Left lung (tissue), 10 donors: ENCODE data around the gene TMED10. TPM values are rescaled to one million over a fixed set of nuclear protein-coding genes. Genes with fewer than 3 reads are reported as not detected.
A peak's percentile ranks its signal among the peaks of the same experiment; 100 is the strongest.

Source experiments
- ATAC-seq: fragments of 200-7000 bp; cut with Tn5 transposase; one replicate; pipeline ENCODE4 v1.9.1; 2020; ENCODE audit warnings: moderate library complexity
- DNase-seq, 4 donors: peaks; one replicate each; pipeline ENCODE4 v3.0.0-alpha.2; 2013 to 2020
- H3K27ac ChIP-seq, 2 donors: fragments of 200-600 bp; sonication (generic) in 1 of 2; one replicate each; pipeline versions ENCODE4 v1.5.0 to v1.8.0; 2020 to 2021
- H3K27me3 ChIP-seq, 2 donors: fragments of 200-600 bp; sonication (generic) in 1 of 2; one replicate each; pipeline versions ENCODE4 v1.5.0 to v1.8.0; 2020 to 2021
- H3K36me3 ChIP-seq, 2 donors: fragments of 200-600 bp; sonication (generic) in 1 of 2; one replicate each; pipeline versions ENCODE4 v1.5.0 to v1.8.0; 2020 to 2021
- H3K4me1 ChIP-seq, 2 donors: fragments of 200-600 bp; one replicate each; pipeline ENCODE4 v1.8.0; 2021
- H3K4me3 ChIP-seq, 2 donors: fragments of 200-600 bp; sonication (generic) in 1 of 2; one replicate each; pipeline versions ENCODE4 v1.5.0 to v1.8.0; 2020 to 2021; ENCODE audit warnings: mild to moderate bottlenecking in 1 of 2
- H3K9me3 ChIP-seq, 2 donors: fragments of 200-600 bp; sonication (generic) in 1 of 2; one replicate each; pipeline versions ENCODE4 v1.5.0 to v1.8.0; 2020 to 2021
- intact Hi-C, 2 donors: fragments of 100-400 bp; cut with DNase I; formaldehyde crosslinking; loops; one replicate each; pipeline versions ENCODE4 v1.11.2 to v1.14.2; 2022
- polyA plus RNA-seq, 6 donors: library from polyadenylated mRNA; unstranded; fragments of 120-200 nt; gene quantifications; one replicate each; pipeline ENCODE4 v1.2.1, GENCODE V29; 2013; ENCODE audit not compliant: insufficient read length in 6 of 6
- total RNA-seq, 2 donors: library from RNA; stranded (reverse); fragmentation: NEBNext Ultra II Directional; extraction: Animal tissue kit (Norgen Biotek cat#: 25700); gene quantifications; one replicate each; pipeline ENCODE4 v1.2.1, GENCODE V29; 2021
- TF ChIP-seq, protein P1 (sequence below), 2 donors: fragments of 200-600 bp; sonication (generic) in 1 of 2; IDR thresholded peaks; one replicate each; pipeline versions ENCODE4 v1.5.0 to v1.8.0; 2021; ENCODE audit warnings: antibody characterized with exemption in 2 of 2
- donor health status: DM: no; HTN: yes; CAD: no.
- donor health status: DM: no; HTN: no; CAD: no.

The TMED10 gene
- total and polyA plus RNA-seq, 8 donors = 171 to 391 (median 197) TPM

DNA sequence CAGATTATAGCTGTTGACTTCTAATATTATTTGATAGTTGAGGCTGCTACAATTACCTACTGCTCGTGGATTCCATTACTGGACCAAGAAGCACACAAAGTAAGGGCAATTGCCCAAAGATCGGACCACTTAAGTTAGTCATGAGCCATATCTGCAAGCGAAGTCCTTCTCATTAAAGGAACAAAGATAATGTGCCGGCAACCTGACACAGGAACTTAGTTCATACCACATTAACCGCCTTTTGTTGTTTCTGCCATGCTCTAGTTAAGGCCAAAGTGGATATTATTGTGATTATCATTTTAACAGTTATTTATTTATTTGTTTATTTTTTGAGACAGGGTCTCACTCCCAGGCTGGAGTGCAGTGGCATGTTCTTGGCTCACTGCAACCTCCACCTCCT lies 38.1 kb upstream of the TMED10 start:
- no peaks in the 10 kb centered on the region for H3K27me3 ChIP-seq
- H3K36me3 ChIP-seq = no peaks in the 10 kb centered on the region
- ATAC-seq (no peak), DNase-seq (no peak)
- H3K4me3 ChIP-seq = no peak overlapping the region
- H3K4me1 ChIP-seq = no peaks in the 10 kb centered on the region
- no peaks in the 10 kb centered on the region for H3K9me3 ChIP-seq
- no peak overlapping the region for H3K27ac ChIP-seq
- TF ChIP-seq, protein P1, sequence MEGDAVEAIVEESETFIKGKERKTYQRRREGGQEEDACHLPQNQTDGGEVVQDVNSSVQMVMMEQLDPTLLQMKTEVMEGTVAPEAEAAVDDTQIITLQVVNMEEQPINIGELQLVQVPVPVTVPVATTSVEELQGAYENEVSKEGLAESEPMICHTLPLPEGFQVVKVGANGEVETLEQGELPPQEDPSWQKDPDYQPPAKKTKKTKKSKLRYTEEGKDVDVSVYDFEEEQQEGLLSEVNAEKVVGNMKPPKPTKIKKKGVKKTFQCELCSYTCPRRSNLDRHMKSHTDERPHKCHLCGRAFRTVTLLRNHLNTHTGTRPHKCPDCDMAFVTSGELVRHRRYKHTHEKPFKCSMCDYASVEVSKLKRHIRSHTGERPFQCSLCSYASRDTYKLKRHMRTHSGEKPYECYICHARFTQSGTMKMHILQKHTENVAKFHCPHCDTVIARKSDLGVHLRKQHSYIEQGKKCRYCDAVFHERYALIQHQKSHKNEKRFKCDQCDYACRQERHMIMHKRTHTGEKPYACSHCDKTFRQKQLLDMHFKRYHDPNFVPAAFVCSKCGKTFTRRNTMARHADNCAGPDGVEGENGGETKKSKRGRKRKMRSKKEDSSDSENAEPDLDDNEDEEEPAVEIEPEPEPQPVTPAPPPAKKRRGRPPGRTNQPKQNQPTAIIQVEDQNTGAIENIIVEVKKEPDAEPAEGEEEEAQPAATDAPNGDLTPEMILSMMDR (IDR thresholded peaks at IDR 0.05) = no peak
- intact Hi-C loops = no loop called here

DNA sequence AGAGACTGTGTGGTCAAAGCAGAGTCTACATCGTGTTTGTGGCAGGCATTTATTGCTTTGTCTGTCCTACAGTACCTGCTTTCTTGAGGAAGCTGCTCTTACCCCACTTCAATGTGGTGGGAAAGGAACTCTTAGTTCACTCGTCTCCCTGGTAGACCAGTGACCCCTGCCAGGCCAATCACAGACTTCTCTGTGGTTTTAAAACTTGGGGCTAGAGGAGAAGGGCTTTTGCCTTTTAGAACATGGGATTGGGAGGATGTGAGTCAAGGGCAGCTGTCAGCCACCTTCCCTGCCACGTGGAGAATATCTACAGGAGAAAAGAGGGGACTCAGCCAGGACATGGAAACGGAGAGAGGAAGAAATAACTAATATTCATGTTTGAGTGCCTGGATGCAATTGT lies 36.8 kb upstream of the TMED10 start:
- Histone ChIP-seq H3K4me1 (no peaks in the 10 kb centered on the region), H3K36me3 (no peaks in the 10 kb centered on the region), H3K9me3 (no peaks in the 10 kb centered on the region), H3K27me3 (no peaks in the 10 kb centered on the region), H3K27ac (no peak overlapping the region), H3K4me3 (no peak overlapping the region)
- intact Hi-C loops = no loop called here
- TF ChIP-seq, protein P1 (IDR thresholded peaks at IDR 0.05) = no peak
- ATAC-seq (no peak), DNase-seq (no peak)

DNA sequence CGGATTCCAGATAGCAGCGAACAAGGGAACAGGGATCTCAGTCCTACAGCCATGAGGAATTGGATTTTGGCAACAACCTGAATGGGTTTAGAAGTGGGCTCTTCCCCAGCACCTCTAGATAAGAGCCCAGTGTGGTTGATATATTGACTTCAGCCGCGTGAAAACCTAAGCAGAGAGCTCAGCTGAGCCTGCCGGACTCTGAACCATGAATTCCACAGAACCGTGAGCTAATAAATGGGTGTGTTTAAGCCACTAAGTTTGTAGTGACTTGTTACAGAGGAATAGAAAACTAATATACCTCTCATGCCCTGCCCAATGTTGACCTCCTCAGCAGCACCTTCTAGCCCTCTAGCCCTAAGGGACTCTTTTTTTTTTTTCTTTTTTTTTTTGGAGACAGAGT lies 32.4 kb upstream of the TMED10 start:
- Histone ChIP-seq H3K27ac (no peak overlapping the region), H3K4me1 (peaks cover 0 to 14% of the 10 kb centered on the region in 2 donors), H3K4me3 (no peak overlapping the region), H3K36me3 (no peaks in the 10 kb centered on the region), H3K9me3 (no peaks in the 10 kb centered on the region), H3K27me3 (no peaks in the 10 kb centered on the region)
- TF ChIP-seq, protein P1 (IDR thresholded peaks at IDR 0.05) = no peak
- ATAC-seq = no peak
- intact Hi-C loops = no loop called here
- DNase-seq = no peak

DNA sequence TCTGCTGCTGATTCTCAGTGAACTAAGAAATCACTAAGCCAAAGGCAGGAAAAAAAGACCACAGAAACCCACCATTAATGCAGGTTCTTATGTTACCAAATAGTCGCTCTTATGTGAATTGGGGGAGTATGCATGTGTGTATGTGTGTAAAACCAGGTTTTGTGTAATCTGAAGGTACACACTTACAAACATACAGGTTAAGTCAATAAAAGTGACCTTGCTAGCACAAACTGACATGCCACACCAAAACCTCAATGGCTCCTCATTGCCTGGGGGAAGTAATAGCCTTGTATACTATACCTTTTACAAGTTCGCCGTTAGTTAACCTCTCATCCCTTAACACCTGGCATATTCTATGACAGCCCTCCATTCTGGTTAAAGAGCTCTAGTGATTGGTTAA lies 29.8 kb upstream of the TMED10 start:
- peaks cover 0 to 14% of the 10 kb centered on the region in 2 donors for H3K4me1 ChIP-seq
- no peaks in the 10 kb centered on the region for H3K27me3 ChIP-seq
- ATAC-seq = no peak
- peak overlapping the region in 1 of 2 donors; percentile 53 for H3K27ac ChIP-seq
- TF ChIP-seq, protein P1 (IDR thresholded peaks at IDR 0.05) = no peak
- no peaks in the 10 kb centered on the region for H3K36me3 ChIP-seq
- intact Hi-C loops = no loop called here
- DNase-seq = no peak
- no peaks in the 10 kb centered on the region for H3K9me3 ChIP-seq
- H3K4me3 ChIP-seq = no peak overlapping the region

DNA sequence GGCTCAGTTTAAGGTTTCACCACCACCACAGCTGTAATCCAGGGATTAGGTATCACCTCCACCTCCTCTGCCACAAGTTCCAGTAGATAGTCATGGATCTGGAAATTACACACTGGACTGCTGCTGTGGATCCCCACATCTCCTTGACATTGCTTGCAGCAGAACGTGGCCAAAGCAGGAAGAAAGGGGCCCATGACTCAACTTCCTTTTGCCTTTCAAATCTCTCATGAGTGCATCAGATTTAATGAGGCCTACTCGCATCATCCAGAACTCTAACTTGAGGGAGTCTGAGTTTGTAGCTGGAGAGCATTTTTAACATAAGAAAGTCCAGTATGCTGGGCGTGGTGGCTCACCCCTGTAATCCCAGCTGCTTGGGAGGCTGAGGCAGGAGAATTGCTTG lies 29.2 kb upstream of the TMED10 start:
- TF ChIP-seq, protein P1 (IDR thresholded peaks at IDR 0.05) = no peak
- H3K27me3 ChIP-seq = no peaks in the 10 kb centered on the region
- peak overlapping the region in 1 of 2 donors; percentile 53 for H3K27ac ChIP-seq
- intact Hi-C loops = no loop called here
- ATAC-seq = peak; percentile 19
- peaks cover 0 to 14% of the 10 kb centered on the region in 2 donors for H3K4me1 ChIP-seq
- no peak for DNase-seq
- no peaks in the 10 kb centered on the region for H3K9me3 ChIP-seq
- H3K4me3 ChIP-seq = no peak overlapping the region
- H3K36me3 ChIP-seq = no peaks in the 10 kb centered on the region
